GM21576 (cell line): Measurements from ENCODE around the gene MTG2.
A peak's percentile ranks its signal among the peaks of the same experiment; 100 is the strongest.

Source experiments
- ATAC-seq: cut with Tn5 transposase; IDR thresholded peaks from one replicate; pipeline ENCODE4 v1.9.1; 2021; ENCODE audit warnings: mild to moderate bottlenecking, moderate library complexity; ENCODE audit not compliant: unreplicated experiment

MTG2 gene

GRCh38 chr20:62179162-62179504 is 3.7 kb upstream of the MTG2 start:
- no peak for ATAC-seq

GRCh38 chr20:62181808-62182207 is 1.0 kb upstream of the MTG2 start:
- ATAC-seq = no peak

GRCh38 chr20:62183426-62184142 is 756 bp downstream of the MTG2 start:
- ATAC-seq = no peak

- no peak for ATAC-seq
Measured at GRCh38 chr20:62186096-62186426, 3.2 kb downstream of the MTG2 start.

GRCh38 chr20:62186887-62187866 is 4.3 kb downstream of the MTG2 start:
- no peak for ATAC-seq

- no peak for ATAC-seq
Measured at GRCh38 chr20:62190639-62191411, 8.0 kb downstream of the MTG2 start.

GRCh38 chr20:62191781-62192559 is 9.1 kb downstream of the MTG2 start:
- no peak for ATAC-seq

GRCh38 chr20:62192635-62193034 is 9.8 kb downstream of the MTG2 start:
- ATAC-seq = no peak

- no peak for ATAC-seq
Measured at GRCh38 chr20:62193079-62194025, 10.5 kb downstream of the MTG2 start.

GRCh38 chr20:62195075-62195405 is 12.2 kb downstream of the MTG2 start:
- no peak for ATAC-seq

- no peak for ATAC-seq
Measured at GRCh38 chr20:62195736-62196135, 12.9 kb downstream of the MTG2 start.

GRCh38 chr20:62196286-62196685 is 13.5 kb downstream of the MTG2 start:
- no peak for ATAC-seq

- ATAC-seq = no peak
Measured at GRCh38 chr20:62197311-62197710, 14.5 kb downstream of the MTG2 start.

GRCh38 chr20:62197801-62198200 is 15.0 kb downstream of the MTG2 start:
- ATAC-seq = no peak

- no peak for ATAC-seq
Measured at GRCh38 chr20:62198496-62198895, 15.7 kb downstream of the MTG2 start.

GRCh38 chr20:62198931-62199330 is 16.1 kb downstream of the MTG2 start:
- no peak for ATAC-seq

GRCh38 chr20:62200491-62201172 is 17.8 kb downstream of the MTG2 start:
- ATAC-seq = no peak

- ATAC-seq = peak; percentile 78
Measured at GRCh38 chr20:62201173-62202082, 18.6 kb downstream of the MTG2 start.
